Measurements from ENCODE around the gene COL27A1.

Gene COL27A1

DNA sequence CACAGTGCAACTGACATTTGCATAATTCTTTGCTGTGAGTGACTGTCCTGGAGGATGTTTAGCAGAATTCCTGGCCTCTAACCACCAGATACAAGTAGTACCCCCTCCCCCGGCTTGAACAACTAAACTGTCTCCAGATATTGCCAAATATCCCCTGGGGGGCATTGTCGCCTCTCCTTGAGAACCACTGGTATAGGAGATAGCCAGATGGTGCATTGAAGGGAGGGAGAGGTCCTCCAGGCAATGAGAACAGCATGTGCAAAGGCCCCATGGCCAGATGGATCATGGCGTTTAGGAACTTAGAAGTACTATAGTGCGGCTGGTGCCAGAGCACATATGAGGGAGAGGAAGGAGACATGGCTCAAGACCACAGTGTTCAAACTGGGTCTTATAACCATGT is 148.6 kb downstream of the COL27A1 start:
- H3K4me3 ChIP-seq (ENCODE audit: low read depth, low read length): no peak overlapping the region
- TF ChIP-seq, protein P1, sequence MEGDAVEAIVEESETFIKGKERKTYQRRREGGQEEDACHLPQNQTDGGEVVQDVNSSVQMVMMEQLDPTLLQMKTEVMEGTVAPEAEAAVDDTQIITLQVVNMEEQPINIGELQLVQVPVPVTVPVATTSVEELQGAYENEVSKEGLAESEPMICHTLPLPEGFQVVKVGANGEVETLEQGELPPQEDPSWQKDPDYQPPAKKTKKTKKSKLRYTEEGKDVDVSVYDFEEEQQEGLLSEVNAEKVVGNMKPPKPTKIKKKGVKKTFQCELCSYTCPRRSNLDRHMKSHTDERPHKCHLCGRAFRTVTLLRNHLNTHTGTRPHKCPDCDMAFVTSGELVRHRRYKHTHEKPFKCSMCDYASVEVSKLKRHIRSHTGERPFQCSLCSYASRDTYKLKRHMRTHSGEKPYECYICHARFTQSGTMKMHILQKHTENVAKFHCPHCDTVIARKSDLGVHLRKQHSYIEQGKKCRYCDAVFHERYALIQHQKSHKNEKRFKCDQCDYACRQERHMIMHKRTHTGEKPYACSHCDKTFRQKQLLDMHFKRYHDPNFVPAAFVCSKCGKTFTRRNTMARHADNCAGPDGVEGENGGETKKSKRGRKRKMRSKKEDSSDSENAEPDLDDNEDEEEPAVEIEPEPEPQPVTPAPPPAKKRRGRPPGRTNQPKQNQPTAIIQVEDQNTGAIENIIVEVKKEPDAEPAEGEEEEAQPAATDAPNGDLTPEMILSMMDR (IDR thresholded peaks at IDR 0.05; ENCODE audit: borderline replicate concordance, insufficient read depth, low read depth, low read length): no peak

DNA sequence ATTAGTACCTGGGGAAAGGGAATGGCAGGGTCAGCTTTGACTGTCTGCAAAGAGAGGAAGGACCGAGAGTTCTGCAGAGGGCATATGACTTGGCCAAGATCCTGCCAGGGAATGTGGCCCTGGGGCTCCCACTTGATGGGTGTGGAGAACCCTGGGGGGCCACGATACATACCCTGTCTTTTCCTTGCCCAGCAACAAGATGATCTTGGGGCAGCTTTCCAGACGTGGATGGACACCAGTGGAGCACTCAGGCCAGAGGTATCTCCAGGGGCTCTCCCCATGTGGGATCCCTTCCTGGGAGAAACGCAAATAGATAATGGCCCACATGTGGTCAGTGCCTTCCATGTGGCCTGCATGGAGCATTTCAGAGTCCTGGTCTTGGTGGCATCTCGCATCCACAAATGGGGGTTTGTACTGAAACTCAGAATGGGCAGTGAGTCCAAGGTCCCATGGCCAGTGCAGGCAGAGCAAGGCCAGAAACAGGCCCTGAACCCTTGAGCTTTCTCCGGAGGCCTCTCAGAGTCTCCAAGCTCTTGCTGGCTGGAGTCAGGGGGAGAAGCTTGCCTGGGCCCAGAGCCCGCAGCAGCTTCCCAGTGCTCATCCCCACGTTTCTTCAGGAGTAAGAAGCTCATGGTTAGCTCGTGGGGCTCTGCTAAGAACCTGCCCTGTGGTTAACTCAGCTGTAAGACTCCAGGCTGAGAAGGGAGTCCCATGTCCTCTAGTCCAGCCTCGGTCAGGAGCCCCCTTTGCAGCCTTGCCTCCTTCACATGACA is 149.3 kb downstream of the COL27A1 start:
- H3K4me3 ChIP-seq (ENCODE audit: low read depth, low read length): no peak overlapping the region
- TF ChIP-seq, protein P1 (IDR thresholded peaks at IDR 0.05; ENCODE audit: borderline replicate concordance, insufficient read depth, low read depth, low read length): no peak

DNA sequence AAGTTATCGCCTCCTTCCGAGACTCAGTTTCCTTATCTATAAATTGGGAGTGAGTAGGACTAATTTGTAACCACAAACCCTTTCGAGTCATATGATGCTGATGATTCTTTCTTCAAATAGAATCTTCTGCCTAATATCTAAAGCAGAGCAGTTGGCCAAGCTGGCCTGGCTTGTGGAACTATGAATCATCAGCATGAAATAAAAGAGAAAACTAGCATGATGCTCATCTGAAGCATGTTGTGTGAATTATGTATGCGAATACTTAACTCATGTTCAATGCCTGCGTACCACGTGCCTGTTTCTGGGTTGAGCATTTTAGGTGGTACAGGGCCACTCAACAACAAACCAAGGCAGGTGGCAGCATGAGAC is 152.5 kb downstream of the COL27A1 start:
- no peak overlapping the region for H3K4me3 ChIP-seq (ENCODE audit: low read depth, low read length)
- TF ChIP-seq, protein P1 (IDR thresholded peaks at IDR 0.05; ENCODE audit: borderline replicate concordance, insufficient read depth, low read depth, low read length): no peak

DNA sequence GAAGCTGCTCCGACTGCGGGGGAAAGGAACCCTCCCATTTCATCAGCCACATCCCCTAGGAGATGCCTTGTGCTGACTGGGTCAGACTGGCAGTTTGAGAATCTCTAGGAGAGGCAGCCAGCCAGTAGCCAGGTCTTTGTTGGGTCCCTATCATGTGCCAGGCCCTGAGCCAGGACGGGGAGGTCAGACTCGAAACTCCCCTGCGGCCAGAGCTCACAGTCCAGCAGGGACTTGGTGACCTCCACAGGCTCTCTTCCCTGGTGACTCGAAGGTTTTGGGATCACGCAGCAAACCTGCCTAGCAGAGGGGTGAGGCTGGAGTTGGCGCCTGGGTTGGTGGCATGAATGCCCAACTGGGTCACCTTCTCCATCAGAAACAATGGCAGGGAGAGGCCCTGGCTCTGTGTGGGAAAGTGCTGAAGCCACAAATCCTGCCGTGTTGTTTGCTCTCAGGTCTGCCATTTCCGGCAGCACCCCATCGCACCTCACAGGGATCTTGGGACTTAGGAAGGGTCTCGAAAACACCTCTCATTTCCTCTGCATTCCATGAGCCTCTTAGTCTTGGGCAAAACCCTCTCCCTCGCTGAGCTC is 153.1 kb downstream of the COL27A1 start:
- TF ChIP-seq, protein P1 (IDR thresholded peaks at IDR 0.05; ENCODE audit: borderline replicate concordance, insufficient read depth, low read depth, low read length): no peak
- no peak overlapping the region for H3K4me3 ChIP-seq (ENCODE audit: low read depth, low read length)

DNA sequence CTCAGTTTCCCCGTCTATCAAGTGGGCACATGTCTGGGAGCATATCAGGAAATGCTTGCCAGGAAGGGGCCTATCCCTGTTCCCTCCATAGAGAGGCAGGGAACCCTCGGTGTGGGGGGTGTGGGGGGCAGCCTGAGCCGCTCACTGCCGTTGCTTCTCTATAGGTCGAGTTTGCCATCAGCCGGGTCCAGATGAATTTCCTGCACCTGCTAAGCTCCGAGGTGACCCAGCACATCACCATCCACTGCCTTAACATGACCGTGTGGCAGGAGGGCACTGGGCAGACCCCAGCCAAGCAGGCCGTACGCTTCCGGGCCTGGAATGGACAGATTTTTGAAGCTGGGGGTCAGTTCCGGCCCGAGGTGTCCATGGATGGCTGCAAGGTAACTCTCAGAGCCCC is 153.8 kb downstream of the COL27A1 start:
- no peak overlapping the region for H3K4me3 ChIP-seq (ENCODE audit: low read depth, low read length)
- TF ChIP-seq, protein P1 (IDR thresholded peaks at IDR 0.05; ENCODE audit: borderline replicate concordance, insufficient read depth, low read depth, low read length): no peak

DNA sequence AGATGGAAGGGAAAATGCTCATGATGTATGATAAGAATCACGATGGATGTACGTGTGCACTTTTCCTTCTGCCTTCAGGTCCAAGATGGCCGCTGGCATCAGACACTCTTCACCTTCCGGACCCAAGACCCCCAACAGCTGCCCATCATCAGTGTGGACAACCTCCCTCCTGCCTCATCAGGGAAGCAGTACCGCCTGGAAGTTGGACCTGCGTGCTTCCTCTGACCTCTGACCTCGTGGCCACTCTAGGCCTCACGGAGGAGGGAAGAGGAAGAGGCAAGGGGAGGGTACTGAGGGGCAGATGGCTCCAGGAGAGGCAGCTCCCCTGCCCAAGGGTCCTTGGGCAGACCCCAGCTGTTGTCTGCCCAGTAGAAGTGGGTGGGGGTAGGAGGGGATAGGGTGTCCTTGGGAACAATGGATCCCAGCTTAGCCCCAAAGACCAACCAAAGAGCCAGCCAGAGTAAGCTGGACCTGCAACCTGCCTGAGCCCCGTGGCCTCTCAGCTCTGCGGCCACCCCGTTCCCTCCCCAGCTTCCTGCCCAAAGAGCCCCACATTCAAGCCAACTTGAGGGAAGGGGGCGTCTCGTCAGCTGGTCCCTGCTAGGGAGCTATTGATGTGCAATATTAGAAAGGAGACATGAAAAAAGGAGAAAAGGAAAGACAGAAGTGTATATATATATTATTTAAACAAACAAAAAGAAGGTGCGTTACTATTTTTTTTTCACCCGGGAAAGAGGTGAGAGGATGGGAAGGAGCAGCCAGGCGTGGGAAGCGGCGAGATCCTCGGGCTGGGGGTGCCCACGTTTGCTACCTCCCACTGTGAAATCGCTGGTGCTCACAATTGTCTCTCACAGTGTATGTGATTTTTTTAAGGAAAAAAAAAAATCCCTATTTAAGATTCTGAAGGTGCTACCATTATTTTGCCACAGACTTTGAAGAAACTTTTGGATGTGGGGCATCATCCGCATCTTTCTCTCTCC is 155.4 kb downstream of the COL27A1 start:
- TF ChIP-seq, protein P1 (IDR thresholded peaks at IDR 0.05; ENCODE audit: borderline replicate concordance, insufficient read depth, low read depth, low read length): no peak
- no peak overlapping the region for H3K4me3 ChIP-seq (ENCODE audit: low read depth, low read length)

Measured in GM12875 (cell line).